Measurements from ENCODE around the gene WDR72.

- no peak for TF ChIP-seq CTCF (IDR thresholded peaks at IDR 0.05)
- no peak for TF ChIP-seq POLR2A (IDR thresholded peaks at IDR 0.05)
- no peak for TF ChIP-seq EP300 (IDR thresholded peaks at IDR 0.05)
Measured at GRCh38 chr15:53535886-53536285, 223.6 kb downstream of the WDR72 start.

Data from ovary (tissue), 3 donors.